ENCODE measurements around the gene AFF2.

The AFF2 gene

GRCh38 chrX:148513661-148514060 is 13.2 kb downstream of the AFF2 start:
- Histone ChIP-seq H3K4me1 (ENCODE audit: insufficient read depth, insufficient read length) (no peaks in the 10 kb centered on the region), H3K9ac (ENCODE audit: insufficient read length, low read depth) (no peak overlapping the region), H3K4me3 (ENCODE audit: insufficient read length, low read depth) (no peak overlapping the region), H3K36me3 (ENCODE audit: insufficient read depth, insufficient read length, low read length) (no peaks in the 10 kb centered on the region), H3K27me3 (ENCODE audit: insufficient read depth, insufficient read length) (no peaks in the 10 kb centered on the region), H3K9me3 (ENCODE audit: insufficient read depth, low read length) (no peaks in the 10 kb centered on the region)
- TF ChIP-seq YY1 (IDR thresholded peaks at IDR 0.05; ENCODE audit: insufficient read depth, insufficient read length) (no peak), SUZ12 (IDR thresholded peaks at IDR 0.05; ENCODE audit: extremely low read depth, insufficient read depth, insufficient read length) (no peak), ZNF274 (IDR thresholded peaks at IDR 0.05; ENCODE audit: low read depth, low read length) (no peak)
- no peak for DNase-seq (ENCODE audit: low read depth, low spot score)

GRCh38 chrX:148517176-148517575 is 16.8 kb downstream of the AFF2 start:
- TF ChIP-seq YY1 (IDR thresholded peaks at IDR 0.05; ENCODE audit: insufficient read depth, insufficient read length) (no peak), SUZ12 (IDR thresholded peaks at IDR 0.05; ENCODE audit: extremely low read depth, insufficient read depth, insufficient read length) (no peak), ZNF274 (IDR thresholded peaks at IDR 0.05; ENCODE audit: low read depth, low read length) (no peak)

GRCh38 chrX:148522006-148522405 is 21.6 kb downstream of the AFF2 start:
- Histone ChIP-seq H3K36me3 (ENCODE audit: insufficient read depth, insufficient read length, low read length) (no peaks in the 10 kb centered on the region), H3K4me1 (ENCODE audit: insufficient read depth, insufficient read length) (no peaks in the 10 kb centered on the region), H3K4me3 (ENCODE audit: insufficient read length, low read depth) (no peak overlapping the region), H3K9ac (ENCODE audit: insufficient read length, low read depth) (no peak overlapping the region), H3K27me3 (ENCODE audit: insufficient read depth, insufficient read length) (no peaks in the 10 kb centered on the region), H3K9me3 (ENCODE audit: insufficient read depth, low read length) (no peaks in the 10 kb centered on the region)
- no peak for DNase-seq (ENCODE audit: low read depth, low spot score)
- TF ChIP-seq ZNF274 (IDR thresholded peaks at IDR 0.05; ENCODE audit: low read depth, low read length) (no peak), SUZ12 (IDR thresholded peaks at IDR 0.05; ENCODE audit: extremely low read depth, insufficient read depth, insufficient read length) (no peak), YY1 (IDR thresholded peaks at IDR 0.05; ENCODE audit: insufficient read depth, insufficient read length) (no peak)

More at GRCh38 chrX:148517176-148517575, 16.8 kb downstream of the AFF2 start:
- no peaks in the 10 kb centered on the region for H3K36me3 ChIP-seq (ENCODE audit: insufficient read depth, insufficient read length, low read length)
- H3K4me1 ChIP-seq (ENCODE audit: insufficient read depth, insufficient read length), result no peaks in the 10 kb centered on the region
- H3K9ac ChIP-seq (ENCODE audit: insufficient read length, low read depth), result no peak overlapping the region
- H3K27me3 ChIP-seq (ENCODE audit: insufficient read depth, insufficient read length), result no peaks in the 10 kb centered on the region
- DNase-seq (ENCODE audit: low read depth, low spot score), result no peak
- no peaks in the 10 kb centered on the region for H3K9me3 ChIP-seq (ENCODE audit: insufficient read depth, low read length)
- H3K4me3 ChIP-seq (ENCODE audit: insufficient read length, low read depth), result no peak overlapping the region

GRCh38 chrX:148523303-148524080 is 23.1 kb downstream of the AFF2 start:
- no peaks in the 10 kb centered on the region for H3K36me3 ChIP-seq (ENCODE audit: insufficient read depth, insufficient read length, low read length)
- H3K27me3 ChIP-seq (ENCODE audit: insufficient read depth, insufficient read length), result no peaks in the 10 kb centered on the region
- H3K4me1 ChIP-seq (ENCODE audit: insufficient read depth, insufficient read length), result no peaks in the 10 kb centered on the region
- no peak for DNase-seq (ENCODE audit: low read depth, low spot score)
- TF ChIP-seq ZNF274 (IDR thresholded peaks at IDR 0.05; ENCODE audit: low read depth, low read length) (no peak), SUZ12 (IDR thresholded peaks at IDR 0.05; ENCODE audit: extremely low read depth, insufficient read depth, insufficient read length) (no peak)
- H3K9me3 ChIP-seq (ENCODE audit: insufficient read depth, low read length), result no peaks in the 10 kb centered on the region
- H3K4me3 ChIP-seq (ENCODE audit: insufficient read length, low read depth), result no peak overlapping the region
- no peak overlapping the region for H3K9ac ChIP-seq (ENCODE audit: insufficient read length, low read depth)

GRCh38 chrX:148530464-148531077 is 30.2 kb downstream of the AFF2 start:
- Histone ChIP-seq H3K9ac (ENCODE audit: insufficient read length, low read depth) (no peak overlapping the region), H3K9me3 (ENCODE audit: insufficient read depth, low read length) (no peaks in the 10 kb centered on the region), H3K4me3 (ENCODE audit: insufficient read length, low read depth) (no peak overlapping the region), H3K27me3 (ENCODE audit: insufficient read depth, insufficient read length) (no peaks in the 10 kb centered on the region), H3K4me1 (ENCODE audit: insufficient read depth, insufficient read length) (no peaks in the 10 kb centered on the region), H3K36me3 (ENCODE audit: insufficient read depth, insufficient read length, low read length) (no peaks in the 10 kb centered on the region)
- no peak for TF ChIP-seq SUZ12 (IDR thresholded peaks at IDR 0.05; ENCODE audit: extremely low read depth, insufficient read depth, insufficient read length)
- DNase-seq (ENCODE audit: low read depth, low spot score), result no peak

GRCh38 chrX:148534291-148534690 is 33.9 kb downstream of the AFF2 start:
- TF ChIP-seq SUZ12 (IDR thresholded peaks at IDR 0.05; ENCODE audit: extremely low read depth, insufficient read depth, insufficient read length), result no peak
- no peak for TF ChIP-seq ZNF274 (IDR thresholded peaks at IDR 0.05; ENCODE audit: low read depth, low read length)
- TF ChIP-seq YY1 (IDR thresholded peaks at IDR 0.05; ENCODE audit: insufficient read depth, insufficient read length), result no peak
- Histone ChIP-seq H3K36me3 (ENCODE audit: insufficient read depth, insufficient read length, low read length) (no peaks in the 10 kb centered on the region), H3K4me1 (ENCODE audit: insufficient read depth, insufficient read length) (no peaks in the 10 kb centered on the region), H3K27me3 (ENCODE audit: insufficient read depth, insufficient read length) (no peaks in the 10 kb centered on the region), H3K4me3 (ENCODE audit: insufficient read length, low read depth) (no peak overlapping the region), H3K9ac (ENCODE audit: insufficient read length, low read depth) (no peak overlapping the region), H3K9me3 (ENCODE audit: insufficient read depth, low read length) (no peaks in the 10 kb centered on the region)
- DNase-seq (ENCODE audit: low read depth, low spot score), result no peak

- no peaks in the 10 kb centered on the region for H3K9me3 ChIP-seq (ENCODE audit: insufficient read depth, low read length)
- no peaks in the 10 kb centered on the region for H3K36me3 ChIP-seq (ENCODE audit: insufficient read depth, insufficient read length, low read length)
- no peaks in the 10 kb centered on the region for H3K4me1 ChIP-seq (ENCODE audit: insufficient read depth, insufficient read length)
- no peak overlapping the region for H3K4me3 ChIP-seq (ENCODE audit: insufficient read length, low read depth)
- TF ChIP-seq SUZ12 (IDR thresholded peaks at IDR 0.05; ENCODE audit: extremely low read depth, insufficient read depth, insufficient read length) (no peak), YY1 (IDR thresholded peaks at IDR 0.05; ENCODE audit: insufficient read depth, insufficient read length) (no peak)
- no peak overlapping the region for H3K9ac ChIP-seq (ENCODE audit: insufficient read length, low read depth)
- DNase-seq (ENCODE audit: low read depth, low spot score), result no peak
- no peaks in the 10 kb centered on the region for H3K27me3 ChIP-seq (ENCODE audit: insufficient read depth, insufficient read length)
Observed at GRCh38 chrX:148535639-148536038, 35.2 kb downstream of the AFF2 start.

All from NT2/D1 (cell line).